Neural cell (in vitro differentiated cells): ENCODE data around the gene RFT1.

Experiments used
- CTCF ChIP-seq: fragments of 450-650 bp; IDR thresholded peaks from 2 replicates; pipeline ENCODE4 v1.5.1; 2014; ENCODE audit warnings: antibody characterized with exemption, mild to moderate bottlenecking, moderate library complexity; ENCODE audit not compliant: poor library complexity, severe bottlenecking
- EP300 ChIP-seq: fragments of 450-650 bp; conservative IDR thresholded peaks from 2 replicates; pipeline ENCODE4 v1.6.1; 2014; ENCODE audit warnings: antibody characterized with exemption, mild to moderate bottlenecking, moderate library complexity; ENCODE audit not compliant: poor library complexity, severe bottlenecking
- EZH2 ChIP-seq: fragments of 200-600, 300-800 bp; shearing (Covaris generic), sonication (generic); IDR thresholded peaks from 2 replicates; pipeline ENCODE4 v1.6.1; 2014; ENCODE audit warnings: antibody characterized with exemption, low read length, borderline replicate concordance, mild to moderate bottlenecking; ENCODE audit not compliant: insufficient read depth, poor library complexity, severe bottlenecking
- POLR2AphosphoS5 ChIP-seq: IDR thresholded peaks from 2 replicates; pipeline ENCODE4 v1.6.1; 2012
- RAD21 ChIP-seq: fragments of 450-650 bp; conservative IDR thresholded peaks from 2 replicates; pipeline ENCODE4 v1.6.1; 2014; ENCODE audit warnings: antibody characterized with exemption, mild to moderate bottlenecking, moderate library complexity
- REST ChIP-seq: IDR thresholded peaks from 2 replicates; pipeline ENCODE4 v1.6.1; 2012; ENCODE audit warnings: borderline replicate concordance
- SMC3 ChIP-seq: fragments of 450-650 bp; conservative IDR thresholded peaks from 2 replicates; pipeline ENCODE4 v1.6.1; 2014; ENCODE audit warnings: antibody characterized with exemption, mild to moderate bottlenecking, moderate library complexity; ENCODE audit not compliant: poor library complexity
- TAF1 ChIP-seq: IDR thresholded peaks from 2 replicates; pipeline ENCODE4 v1.6.1; 2012; ENCODE audit warnings: low read depth

GRCh38 chr3:53156368-53156834 is 26.2 kb upstream of the RFT1 start:
- no peak for TF ChIP-seq REST
- TF ChIP-seq CTCF, result no peak
- no peak for TF ChIP-seq SMC3
- no peak for TF ChIP-seq EP300
- no peak for TF ChIP-seq TAF1
- TF ChIP-seq EZH2, result no peak
- no peak for TF ChIP-seq POLR2AphosphoS5
- TF ChIP-seq RAD21, result no peak
